GM19452 (cell line): ENCODE results near the gene PDE9A.

Experiments
- ATAC-seq: cut with Tn5 transposase; IDR thresholded peaks from one replicate; pipeline ENCODE4 v1.9.1; 2021; ENCODE audit not compliant: unreplicated experiment

PDE9A gene

GRCh38 chr21:42655796-42656770 is 2.7 kb downstream of the PDE9A start:
- ATAC-seq: no peak

GRCh38 chr21:42656872-42657271 is 3.5 kb downstream of the PDE9A start:
- ATAC-seq: no peak

GRCh38 chr21:42657676-42658319 is 4.4 kb downstream of the PDE9A start:
- ATAC-seq: no peak

- ATAC-seq: no peak
Measured at GRCh38 chr21:42658320-42659105, 5.1 kb downstream of the PDE9A start.

- no peak for ATAC-seq
Measured at GRCh38 chr21:42659416-42660117, 6.1 kb downstream of the PDE9A start.

GRCh38 chr21:42660118-42660470 is 6.7 kb downstream of the PDE9A start:
- ATAC-seq: no peak

GRCh38 chr21:42661688-42662429 is 8.4 kb downstream of the PDE9A start:
- ATAC-seq: no peak

- no peak for ATAC-seq
Measured at GRCh38 chr21:42662430-42663199, 9.2 kb downstream of the PDE9A start.

- ATAC-seq: no peak
Measured at GRCh38 chr21:42663200-42663750, 9.9 kb downstream of the PDE9A start.

GRCh38 chr21:42663860-42664535 is 10.6 kb downstream of the PDE9A start:
- ATAC-seq: no peak

- ATAC-seq: no peak
Measured at GRCh38 chr21:42664614-42665013, 11.2 kb downstream of the PDE9A start.

- ATAC-seq: no peak
Measured at GRCh38 chr21:42665026-42665425, 11.6 kb downstream of the PDE9A start.

GRCh38 chr21:42665484-42665883 is 12.1 kb downstream of the PDE9A start:
- no peak for ATAC-seq

GRCh38 chr21:42666023-42666747 is 12.8 kb downstream of the PDE9A start:
- ATAC-seq: no peak

GRCh38 chr21:42666925-42667324 is 13.5 kb downstream of the PDE9A start:
- no peak for ATAC-seq

- no peak for ATAC-seq
Measured at GRCh38 chr21:42668298-42668992, 15.0 kb downstream of the PDE9A start.

GRCh38 chr21:42669041-42669440 is 15.6 kb downstream of the PDE9A start:
- no peak for ATAC-seq
